ENCODE measurements around the gene ZNF169. TPM values are rescaled to one million over a fixed set of nuclear protein-coding genes. Genes with fewer than 3 reads are reported as not detected.
A peak's percentile ranks its signal among the peaks of the same experiment; 100 is the strongest.
"Not testable (repeated sequence)": the region's sequence is repeated elsewhere in the genome, so short reads cannot be mapped to it uniquely, and the experiment has no call there.

ZNF169 gene
- 10 to 100 TPM in 1 of 2 experiments, 1 to 10 TPM in 1; 9.2 to 10.2 TPM for total RNA-seq

DNA sequence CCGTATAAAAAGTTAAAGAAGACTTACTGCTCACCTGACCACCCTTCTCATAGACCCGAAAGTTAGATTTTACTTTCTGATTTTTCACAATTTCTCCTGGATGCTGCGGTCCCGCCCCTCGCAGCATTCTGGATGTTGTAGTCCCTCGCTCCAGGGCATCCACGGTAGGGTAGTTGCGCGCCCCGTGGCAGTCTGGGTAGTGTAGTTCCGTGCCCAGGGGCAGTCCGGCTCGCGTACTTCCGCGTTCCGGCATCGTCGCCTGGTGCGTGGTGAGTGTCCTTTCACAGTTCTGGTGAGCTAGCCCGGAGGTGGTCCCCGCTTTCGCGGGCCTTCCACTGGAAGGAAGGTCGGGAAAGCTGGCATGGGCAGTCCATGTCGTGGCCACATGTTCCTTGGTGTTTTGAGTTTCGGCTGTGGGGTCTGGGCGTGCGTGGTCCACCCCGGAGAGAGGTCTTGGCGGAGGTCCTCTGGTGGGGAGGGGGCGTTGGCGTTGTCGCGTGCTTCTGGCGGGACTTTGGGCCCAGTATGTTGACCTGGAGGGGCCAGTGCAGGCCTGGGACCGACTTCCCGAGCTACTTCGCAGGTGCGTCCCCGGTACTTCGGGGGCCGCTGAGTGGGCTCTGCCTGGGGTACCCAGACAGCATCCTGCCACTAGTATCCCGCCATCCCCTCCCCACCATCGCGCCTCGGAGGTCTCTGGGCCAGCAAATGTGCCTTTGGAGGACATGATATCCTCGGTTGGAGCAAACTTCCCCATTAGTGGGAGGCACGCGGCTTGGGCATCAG lies at the start of gene ZNF169:
TSS of gene ZNF169 (plus strand) at position 222 of the 786 bp plus-strand sequence. CDS start 19,515 bp downstream, outside the sequence.
- Mint-ChIP-seq H3K4me3 (peak within 1 kb of the TSS; percentile 97), H3K27me3 (peaks cover 14% of the 10 kb centered on the region), H3K9me3 (no peaks in the 10 kb centered on the region), H3K27ac (peak within 1 kb of the TSS; percentile 96), H3K4me1 (peaks cover 29% of the 10 kb centered on the region), H3K36me3 (ENCODE audit: low read depth) (peaks cover 19% of the 10 kb centered on the region)
- peak; percentile 92 for DNase-seq
- ChIA-PET CTCF (no interaction called here), POLR2A (no interaction called here)

DNA sequence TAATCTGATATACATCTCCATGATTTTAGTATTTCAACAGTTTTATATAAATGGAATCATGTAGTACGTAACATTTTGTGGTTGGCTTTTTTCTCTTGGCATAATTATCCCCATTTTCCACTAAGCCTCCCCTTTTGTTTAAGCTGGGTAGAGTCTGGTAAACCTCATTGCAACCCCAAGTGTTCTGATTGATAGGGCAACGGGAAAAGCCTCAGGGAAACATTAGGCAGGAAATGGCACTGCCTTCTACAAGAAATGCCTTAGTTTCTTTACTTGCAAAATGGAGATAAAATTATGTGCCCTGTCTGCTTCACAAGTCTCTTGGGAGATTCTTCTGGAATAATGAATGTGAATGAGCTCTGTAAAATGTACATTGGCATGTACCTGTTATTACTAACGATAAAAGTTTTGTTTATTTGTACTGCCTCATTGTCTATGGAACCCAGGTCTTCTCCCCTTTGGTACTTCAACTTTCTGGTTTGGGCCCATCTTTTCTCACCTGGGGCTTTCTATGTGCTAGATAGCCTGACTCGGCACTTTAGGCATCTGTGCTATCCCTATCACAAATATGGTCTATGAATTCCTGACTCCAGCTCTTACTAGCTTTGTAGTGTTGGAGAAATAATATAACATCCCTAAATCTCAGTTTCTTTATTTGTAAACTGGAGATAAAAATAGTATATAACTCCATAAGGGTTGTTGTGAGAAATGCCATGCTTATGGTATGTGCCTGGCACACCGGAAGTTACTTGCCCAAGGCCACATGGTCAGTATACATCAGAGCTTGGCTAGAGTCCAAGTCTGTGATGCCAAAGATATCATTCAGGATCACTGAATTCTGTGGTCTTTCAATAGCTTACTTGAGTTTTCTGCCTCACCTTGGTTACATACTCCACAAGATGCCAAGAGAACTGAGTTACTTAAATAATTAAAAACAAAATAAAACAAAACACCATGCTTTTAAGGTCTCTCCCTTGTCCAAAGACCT lies 48.2 kb upstream of the ZNF169 start:
- no peaks in the 10 kb centered on the region for H3K9me3 Mint-ChIP-seq
- ChIA-PET CTCF (interaction anchor here (1.3 to 1.6 kb wide), 2 partner anchors 197 kb away, joined by 4 to 6 read pairs; no protein-coding TSS in a partner anchor), POLR2A (no interaction called here)
- peaks cover 5% of the 10 kb centered on the region for H3K4me1 Mint-ChIP-seq
- no peaks in the 10 kb centered on the region for H3K36me3 Mint-ChIP-seq (ENCODE audit: low read depth)
- H3K4me3 Mint-ChIP-seq: no peak overlapping the region
- H3K27ac Mint-ChIP-seq: no peak overlapping the region
- no peak for DNase-seq
- peaks cover 2% of the 10 kb centered on the region for H3K27me3 Mint-ChIP-seq

DNA sequence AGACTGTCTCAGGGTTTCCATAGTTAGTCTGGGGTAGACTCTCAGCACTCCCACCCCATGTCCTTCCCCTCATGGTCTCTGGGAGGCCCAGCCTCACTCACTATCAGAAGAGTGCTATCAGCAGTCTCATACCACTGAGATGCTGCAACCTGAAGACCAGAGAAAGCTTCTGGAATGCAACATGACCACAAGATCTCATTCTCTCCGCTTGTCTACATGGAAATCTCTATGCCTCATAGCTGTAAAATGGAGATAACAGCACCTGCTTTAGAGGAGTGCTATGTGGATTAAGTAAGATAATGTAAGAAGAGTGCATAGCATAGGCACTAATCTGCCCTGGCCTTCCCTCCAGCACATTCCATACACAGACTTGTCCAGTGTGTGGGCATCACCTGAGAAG lies 47.0 kb upstream of the ZNF169 start:
- Mint-ChIP-seq H3K9me3 (no peaks in the 10 kb centered on the region), H3K4me3 (no peak overlapping the region), H3K36me3 (ENCODE audit: low read depth) (no peaks in the 10 kb centered on the region), H3K27me3 (peaks cover 2% of the 10 kb centered on the region), H3K4me1 (peaks cover 5% of the 10 kb centered on the region), H3K27ac (no peak overlapping the region)
- POLR2A ChIA-PET: no interaction called here
- CTCF ChIA-PET: interaction anchor here (1.6 kb wide), 1 partner anchor 198 kb away, joined by 6 read pairs; no protein-coding TSS in a partner anchor
- no peak for DNase-seq

DNA sequence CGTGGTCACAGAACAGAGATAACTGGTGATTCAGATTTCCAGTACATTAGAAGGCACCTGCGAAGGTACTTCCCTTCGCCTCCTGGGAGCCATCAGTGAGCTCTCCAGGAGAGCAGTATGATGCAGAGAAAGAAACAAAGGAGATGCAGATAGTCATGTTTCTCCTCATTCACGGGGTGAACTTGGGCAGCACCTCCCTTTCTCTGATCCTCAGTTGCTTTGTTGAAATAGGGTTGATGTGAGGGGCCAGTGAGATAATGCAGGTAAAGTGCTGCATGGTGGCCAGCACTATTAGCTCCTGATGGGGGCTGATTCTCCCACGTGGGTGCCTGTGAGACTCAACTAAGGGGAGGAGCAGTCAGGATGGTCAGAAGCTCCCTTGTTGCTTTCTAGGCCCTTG lies 46.6 kb upstream of the ZNF169 start:
- Mint-ChIP-seq H3K27me3 (no peaks in the 10 kb centered on the region), H3K4me3 (no peak overlapping the region), H3K4me1 (peaks cover 5% of the 10 kb centered on the region), H3K27ac (no peak overlapping the region), H3K9me3 (no peaks in the 10 kb centered on the region), H3K36me3 (ENCODE audit: low read depth) (no peaks in the 10 kb centered on the region)
- POLR2A ChIA-PET: interaction anchor here (0.6 kb wide), 1 partner anchor 963 kb away, joined by 10 read pairs; no protein-coding TSS in a partner anchor
- CTCF ChIA-PET: interaction anchor here (1.5 to 2.0 kb wide), 4 partner anchors 145 to 262 kb away, joined by 3 to 8 read pairs (median 6); no protein-coding TSS in a partner anchor
- DNase-seq: no peak

DNA sequence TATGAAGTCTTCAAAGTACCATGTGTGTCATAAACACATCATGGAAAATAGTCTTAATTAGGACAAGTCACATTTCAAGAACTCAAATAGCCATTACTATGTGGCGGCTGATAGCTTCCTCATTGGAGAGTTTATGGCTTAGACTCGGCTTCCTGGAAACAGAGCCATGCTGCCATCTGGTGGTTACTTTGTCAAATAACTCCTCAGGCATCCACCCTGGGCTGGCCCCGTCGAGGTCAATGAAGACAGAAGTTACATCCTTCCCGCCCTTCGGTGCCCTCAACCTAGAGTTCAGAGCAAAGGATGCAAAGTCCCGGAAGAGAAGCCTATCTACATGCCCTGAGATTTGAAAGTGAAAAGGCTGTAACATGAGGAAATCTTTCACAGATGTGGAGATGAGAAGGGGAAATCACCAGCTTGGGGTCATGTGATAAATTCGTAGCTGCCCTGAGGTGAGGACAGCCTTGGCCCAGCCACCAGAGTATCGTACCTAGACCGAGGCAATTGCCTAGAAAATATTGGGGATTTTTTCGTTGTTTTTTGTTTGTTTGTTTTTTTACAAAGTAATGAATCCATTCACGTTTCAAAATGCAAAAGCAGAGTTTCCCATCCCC lies 45.5 kb upstream of the ZNF169 start:
- Mint-ChIP-seq H3K27me3 (peaks cover 8% of the 10 kb centered on the region), H3K4me1 (peaks cover 5% of the 10 kb centered on the region), H3K9me3 (no peaks in the 10 kb centered on the region), H3K36me3 (ENCODE audit: low read depth) (no peaks in the 10 kb centered on the region), H3K27ac (no peak overlapping the region), H3K4me3 (no peak overlapping the region)
- DNase-seq: peak; percentile 83
- CTCF ChIA-PET: interaction anchor here (0.7 to 2.0 kb wide), 10 partner anchors 135 to 263 kb away, joined by 3 to 8 read pairs (median 4); no protein-coding TSS in a partner anchor
- POLR2A ChIA-PET: no interaction called here

DNA sequence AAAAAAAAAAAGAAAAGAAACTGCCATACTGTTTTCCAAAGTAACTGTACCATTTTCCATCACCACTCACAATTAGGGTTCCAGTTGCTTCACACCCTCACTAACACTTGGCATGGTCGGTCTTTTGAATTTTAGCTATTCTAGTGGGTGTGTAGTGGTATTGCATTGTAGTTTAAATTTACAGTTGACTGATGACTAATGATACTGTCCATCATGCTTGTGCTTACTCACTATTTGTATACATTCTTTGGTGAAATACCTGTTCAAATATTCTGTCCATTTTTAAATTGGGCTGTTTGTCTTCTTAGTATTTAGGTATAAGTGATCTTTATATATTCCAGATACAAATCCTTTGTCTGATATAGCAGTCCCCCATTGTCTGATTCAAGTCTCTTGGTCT lies 36.2 kb upstream of the ZNF169 start:
- CTCF ChIA-PET: no interaction called here
- Mint-ChIP-seq H3K27ac (no peak overlapping the region), H3K27me3 (peaks cover 30% of the 10 kb centered on the region), H3K9me3 (peaks cover 2% of the 10 kb centered on the region), H3K36me3 (ENCODE audit: low read depth) (no peaks in the 10 kb centered on the region), H3K4me3 (no peak overlapping the region), H3K4me1 (no peaks in the 10 kb centered on the region)
- POLR2A ChIA-PET: no interaction called here
- DNase-seq: no peak

DNA sequence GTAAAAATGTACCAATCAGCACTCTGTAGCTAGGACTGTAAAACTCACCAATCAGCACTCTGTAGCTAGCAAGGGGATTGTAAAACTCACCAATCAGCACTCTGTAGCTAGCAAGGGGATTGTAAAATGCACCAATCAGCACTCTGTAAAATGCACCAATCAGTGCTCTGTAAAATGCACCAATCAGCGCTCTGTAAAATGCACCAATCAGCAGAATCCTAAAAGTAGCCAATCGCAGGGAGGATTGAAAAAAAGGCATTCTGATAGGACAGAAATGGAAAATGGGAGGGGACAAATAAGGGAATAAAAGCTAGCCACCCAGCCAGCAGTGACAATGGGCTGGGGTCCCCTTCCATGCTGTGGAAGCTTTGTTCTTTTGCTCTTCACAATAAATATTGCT lies 33.7 kb upstream of the ZNF169 start:
- POLR2A ChIA-PET; H3K4me1 Mint-ChIP-seq; H3K36me3 Mint-ChIP-seq (ENCODE audit: low read depth); H3K27ac Mint-ChIP-seq; H3K9me3 Mint-ChIP-seq; DNase-seq; H3K4me3 Mint-ChIP-seq: not testable (repeated sequence)
- H3K27me3 Mint-ChIP-seq: peaks cover 28% of the 10 kb centered on the region
- CTCF ChIA-PET: interaction anchor here (0.6 kb wide), 1 partner anchor 427 kb away, joined by 3 read pairs; no protein-coding TSS in a partner anchor

DNA sequence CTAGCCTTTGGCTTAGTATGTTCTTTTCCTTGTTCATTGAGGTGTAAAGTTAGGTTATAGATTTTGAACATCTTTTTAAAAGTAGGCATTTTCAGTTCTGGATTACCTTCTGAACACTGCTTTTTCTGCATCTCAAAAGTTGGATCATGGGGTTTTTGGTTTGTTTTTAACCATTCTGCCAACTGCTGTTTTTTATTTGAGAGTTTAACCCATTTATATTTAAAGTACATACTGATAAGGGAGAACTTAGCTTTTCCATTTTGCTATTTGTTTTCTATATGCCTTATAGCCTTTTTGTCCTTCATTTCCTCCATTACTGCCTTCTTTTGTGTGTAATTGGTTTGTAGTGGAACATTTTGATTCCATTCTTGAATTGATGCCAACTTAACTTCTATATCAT lies 30.5 kb upstream of the ZNF169 start:
- peaks cover 23% of the 10 kb centered on the region for H3K27me3 Mint-ChIP-seq
- H3K4me1 Mint-ChIP-seq: no peaks in the 10 kb centered on the region
- peaks cover 5% of the 10 kb centered on the region for H3K9me3 Mint-ChIP-seq
- H3K4me3 Mint-ChIP-seq: no peak overlapping the region
- POLR2A ChIA-PET: no interaction called here
- H3K36me3 Mint-ChIP-seq (ENCODE audit: low read depth): peaks cover 4% of the 10 kb centered on the region
- CTCF ChIA-PET: no interaction called here
- no peak for DNase-seq
- H3K27ac Mint-ChIP-seq: no peak overlapping the region

DNA sequence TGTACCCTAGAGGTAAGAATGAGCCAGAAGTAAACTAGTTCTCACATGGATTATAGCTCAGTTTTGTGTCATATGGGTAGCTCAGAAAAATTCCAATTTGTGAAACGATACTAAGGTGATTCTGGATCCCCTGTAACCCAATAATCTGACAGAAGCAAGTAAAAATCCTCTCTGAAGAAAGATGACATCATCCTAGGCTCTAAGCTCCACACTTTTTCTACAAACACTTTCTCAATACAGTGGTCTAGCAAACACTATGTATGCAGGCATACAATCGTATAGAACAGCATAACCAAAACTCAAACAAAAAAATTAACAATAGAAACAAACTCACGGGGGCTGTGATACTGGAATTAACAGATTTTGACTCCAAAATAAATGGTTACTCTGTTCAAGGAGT lies 26.7 kb upstream of the ZNF169 start:
- H3K4me1 Mint-ChIP-seq: no peaks in the 10 kb centered on the region
- peaks cover 17% of the 10 kb centered on the region for H3K27me3 Mint-ChIP-seq
- H3K36me3 Mint-ChIP-seq (ENCODE audit: low read depth): peaks cover 4% of the 10 kb centered on the region
- H3K9me3 Mint-ChIP-seq: peaks cover 2% of the 10 kb centered on the region
- H3K4me3 Mint-ChIP-seq: no peak overlapping the region
- ChIA-PET POLR2A (no interaction called here), CTCF (no interaction called here)
- no peak for DNase-seq
- no peak overlapping the region for H3K27ac Mint-ChIP-seq

DNA sequence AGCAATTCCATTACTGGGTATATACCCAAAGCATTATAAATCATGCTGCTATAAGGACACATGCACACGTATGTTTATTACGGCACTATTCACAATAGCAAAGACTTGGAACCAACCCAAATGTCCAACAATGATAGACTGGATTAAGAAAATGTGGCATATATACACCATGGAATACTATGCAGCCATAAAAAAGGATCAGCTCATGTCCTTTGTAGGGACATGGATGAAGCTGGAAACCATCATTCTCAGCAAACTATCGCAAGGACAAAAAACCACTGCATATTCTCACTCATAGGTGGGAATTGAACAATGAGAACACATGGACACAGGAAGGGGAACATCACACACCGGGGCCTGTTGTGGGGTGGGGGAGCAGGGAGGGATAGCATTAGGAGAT lies 18.0 kb upstream of the ZNF169 start:
- H3K27me3 Mint-ChIP-seq; CTCF ChIA-PET; H3K9me3 Mint-ChIP-seq; POLR2A ChIA-PET; H3K36me3 Mint-ChIP-seq (ENCODE audit: low read depth); H3K4me3 Mint-ChIP-seq; H3K27ac Mint-ChIP-seq; H3K4me1 Mint-ChIP-seq; DNase-seq: not testable (repeated sequence)

DNA sequence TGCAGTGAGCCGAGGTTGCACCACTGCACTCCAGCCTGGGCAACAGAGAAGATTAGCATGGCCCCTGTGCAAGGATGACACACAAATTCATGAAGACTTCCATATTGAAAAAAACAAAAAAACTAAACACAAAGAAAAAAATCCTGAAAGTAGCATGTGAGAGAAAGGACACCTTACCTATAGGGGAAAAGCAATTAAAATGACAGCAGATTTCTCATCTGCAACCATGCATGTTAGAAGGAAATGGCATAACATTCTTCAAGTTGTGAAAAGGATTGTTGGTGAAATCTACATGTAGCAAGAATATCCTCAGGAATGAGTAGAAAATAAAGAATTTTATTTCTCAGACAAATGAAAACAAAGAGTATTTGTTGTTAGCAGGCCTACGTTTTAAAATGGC lies 13.4 kb upstream of the ZNF169 start:
- H3K9me3 Mint-ChIP-seq: no peaks in the 10 kb centered on the region
- H3K27ac Mint-ChIP-seq: no peak overlapping the region
- peaks cover 5% of the 10 kb centered on the region for H3K27me3 Mint-ChIP-seq
- H3K4me3 Mint-ChIP-seq: no peak overlapping the region
- DNase-seq: no peak
- H3K36me3 Mint-ChIP-seq (ENCODE audit: low read depth): no peaks in the 10 kb centered on the region
- H3K4me1 Mint-ChIP-seq: peaks cover 8% of the 10 kb centered on the region
- ChIA-PET CTCF (no interaction called here), POLR2A (no interaction called here)

DNA sequence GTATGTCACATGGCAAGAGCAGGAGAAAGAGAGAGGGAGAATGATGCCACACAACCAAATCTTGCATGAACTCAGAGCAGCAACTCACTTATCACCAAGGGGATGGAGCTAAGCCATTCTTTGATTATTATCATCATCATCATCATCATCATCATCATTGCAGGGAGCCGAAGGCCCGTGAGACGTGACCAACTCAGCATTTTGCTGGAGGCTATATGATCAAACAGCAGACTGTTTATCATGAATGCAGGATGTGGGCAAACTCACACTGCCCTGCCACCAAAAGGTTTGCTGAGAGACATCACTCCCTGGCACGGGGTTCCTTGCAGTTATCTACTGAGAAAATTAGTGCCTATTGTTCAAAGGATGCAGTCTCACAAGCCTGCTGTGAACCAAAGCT lies 8.6 kb upstream of the ZNF169 start:
- ChIA-PET CTCF (no interaction called here), POLR2A (interaction anchor here (0.6 kb wide), 1 partner anchor 18 kb away, joined by 3 read pairs; no protein-coding TSS in a partner anchor)
- peaks cover 1% of the 10 kb centered on the region for H3K27me3 Mint-ChIP-seq
- peak; percentile 26 for DNase-seq
- peaks cover 14% of the 10 kb centered on the region for H3K4me1 Mint-ChIP-seq
- H3K9me3 Mint-ChIP-seq: no peaks in the 10 kb centered on the region
- no peaks in the 10 kb centered on the region for H3K36me3 Mint-ChIP-seq (ENCODE audit: low read depth)
- H3K4me3 Mint-ChIP-seq: no peak overlapping the region
- H3K27ac Mint-ChIP-seq: no peak overlapping the region
